ENCODE data around the gene NLGN1. TPM values are rescaled to one million over a fixed set of nuclear protein-coding genes. Genes with fewer than 3 reads are reported as not detected.

Gene NLGN1
- total RNA-seq, 4 donors from 2014 or later = 0.80 to 4.4 (median 1.8) TPM

- TF ChIP-seq POLR2A (IDR thresholded peaks at IDR 0.05) = no peak
- no peak for TF ChIP-seq CTCF (IDR thresholded peaks at IDR 0.05)
- 88 to 92% methylated on average over 2 of the region's 2 CpGs for WGBS, 2 donors
- intact Hi-C loops (cut with DNase I; ENCODE audit: low total_unique reads) = no loop called here
- DNase-seq (ENCODE audit: low spot score in 2 of 2) = no peak
- no peak overlapping the region for H3K4me3 ChIP-seq (ENCODE audit: low read depth, poor library complexity, severe bottlenecking)
Measured at GRCh38 chr3:173739726-173740125, 342.2 kb downstream of the NLGN1 start.

GRCh38 chr3:173742491-173742890 is 344.9 kb downstream of the NLGN1 start:
- TF ChIP-seq POLR2A (IDR thresholded peaks at IDR 0.05) (no peak), CTCF (IDR thresholded peaks at IDR 0.05) (no peak)
- H3K4me3 ChIP-seq (ENCODE audit: low read depth, poor library complexity, severe bottlenecking) = no peak overlapping the region
- 49 to 57% methylated on average over 1 of the region's 1 CpG for WGBS, 2 donors
- intact Hi-C loops (cut with DNase I; ENCODE audit: low total_unique reads) = no loop called here
- DNase-seq (ENCODE audit: low spot score in 2 of 2) = no peak

- no peak overlapping the region for H3K4me3 ChIP-seq (ENCODE audit: low read depth, poor library complexity, severe bottlenecking)
- TF ChIP-seq POLR2A (IDR thresholded peaks at IDR 0.05) = no peak
- TF ChIP-seq CTCF (IDR thresholded peaks at IDR 0.05) = no peak
- DNase-seq (ENCODE audit: low spot score in 2 of 2) = no peak
- WGBS, 2 donors = 36 to 46% methylated on average over 3 of the region's 3 CpGs
- intact Hi-C loops (cut with DNase I; ENCODE audit: low total_unique reads) = no loop called here
Measured at GRCh38 chr3:173743111-173743510, 345.6 kb downstream of the NLGN1 start.

GRCh38 chr3:173743516-173743915 is 346.0 kb downstream of the NLGN1 start:
- no peak for DNase-seq (ENCODE audit: low spot score in 2 of 2)
- TF ChIP-seq CTCF (IDR thresholded peaks at IDR 0.05) (no peak), POLR2A (IDR thresholded peaks at IDR 0.05) (no peak)
- H3K4me3 ChIP-seq (ENCODE audit: low read depth, poor library complexity, severe bottlenecking) = no peak overlapping the region
- intact Hi-C loops (cut with DNase I; ENCODE audit: low total_unique reads) = no loop called here
- 57 to 65% methylated on average over 1 of the region's 1 CpG for WGBS, 2 donors

GRCh38 chr3:173744479-173744878 is 346.9 kb downstream of the NLGN1 start:
- TF ChIP-seq CTCF (IDR thresholded peaks at IDR 0.05) (no peak), POLR2A (IDR thresholded peaks at IDR 0.05) (no peak)
- DNase-seq (ENCODE audit: low spot score in 2 of 2) = no peak
- H3K4me3 ChIP-seq (ENCODE audit: low read depth, poor library complexity, severe bottlenecking) = no peak overlapping the region
- intact Hi-C loops (cut with DNase I; ENCODE audit: low total_unique reads) = no loop called here
- WGBS, 2 donors = 60 to 64% methylated on average over 3 of the region's 3 CpGs

GRCh38 chr3:173744895-173745294 is 347.4 kb downstream of the NLGN1 start:
- no peak for DNase-seq (ENCODE audit: low spot score in 2 of 2)
- no peak overlapping the region for H3K4me3 ChIP-seq (ENCODE audit: low read depth, poor library complexity, severe bottlenecking)
- WGBS, 2 donors = 89 to 90% methylated on average over 4 of the region's 4 CpGs
- intact Hi-C loops (cut with DNase I; ENCODE audit: low total_unique reads) = no loop called here
- TF ChIP-seq CTCF (IDR thresholded peaks at IDR 0.05) (no peak), POLR2A (IDR thresholded peaks at IDR 0.05) (no peak)

Measured in lower leg skin (tissue), 4 donors.